ENCODE results near the gene NIPBL. TPM values are rescaled to one million over a fixed set of nuclear protein-coding genes. Genes with fewer than 3 reads are reported as not detected.
A peak's percentile ranks its signal among the peaks of the same experiment; 100 is the strongest.

NIPBL gene
- total RNA-seq, 1 donor from 2014 or later, result 35.4 TPM

DNA sequence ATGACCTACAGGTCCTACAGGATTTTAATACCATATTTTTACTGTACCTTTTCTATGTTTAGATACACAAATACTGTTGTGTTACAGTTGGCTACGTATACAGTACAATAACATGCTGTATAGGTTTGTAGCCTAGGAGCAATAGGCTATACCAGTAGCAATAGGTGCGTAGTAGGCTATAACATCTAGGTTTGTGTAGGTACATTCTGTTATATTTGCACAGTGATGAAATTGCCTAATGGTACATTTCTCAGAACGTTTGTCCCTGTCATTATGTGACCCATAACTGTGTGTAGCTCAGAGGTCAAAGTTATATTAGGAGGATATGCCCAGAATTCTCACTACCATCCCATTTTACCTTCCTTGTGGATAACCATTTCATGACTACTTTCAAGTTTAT is 59.7 kb downstream of the NIPBL start:
- no peak for ATAC-seq
- intact Hi-C loops (cut with DNase I), result no loop called here
- no peak for DNase-seq (ENCODE audit: missing footprints)

DNA sequence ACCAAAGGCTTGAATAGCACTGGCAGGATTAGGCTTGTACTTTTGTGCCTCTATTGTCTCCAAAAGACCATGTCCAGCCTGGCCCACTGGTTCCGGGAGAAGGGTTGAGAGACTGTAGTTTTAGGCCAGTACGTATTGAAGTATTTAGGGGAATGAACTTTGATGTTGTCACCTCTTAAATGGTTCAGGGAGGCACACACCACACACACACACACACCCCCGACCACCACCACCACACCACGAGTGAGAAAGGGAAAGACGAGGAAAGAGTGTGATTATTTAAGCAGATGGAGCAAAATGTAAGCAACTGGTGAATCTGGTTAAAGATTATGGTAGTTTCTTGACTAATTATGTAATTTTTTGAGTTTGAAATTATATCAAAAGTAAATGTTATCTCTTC is 61.6 kb downstream of the NIPBL start:
- DNase-seq (ENCODE audit: missing footprints) (no peak), ATAC-seq (no peak)
- intact Hi-C loops (cut with DNase I), result no loop called here

DNA sequence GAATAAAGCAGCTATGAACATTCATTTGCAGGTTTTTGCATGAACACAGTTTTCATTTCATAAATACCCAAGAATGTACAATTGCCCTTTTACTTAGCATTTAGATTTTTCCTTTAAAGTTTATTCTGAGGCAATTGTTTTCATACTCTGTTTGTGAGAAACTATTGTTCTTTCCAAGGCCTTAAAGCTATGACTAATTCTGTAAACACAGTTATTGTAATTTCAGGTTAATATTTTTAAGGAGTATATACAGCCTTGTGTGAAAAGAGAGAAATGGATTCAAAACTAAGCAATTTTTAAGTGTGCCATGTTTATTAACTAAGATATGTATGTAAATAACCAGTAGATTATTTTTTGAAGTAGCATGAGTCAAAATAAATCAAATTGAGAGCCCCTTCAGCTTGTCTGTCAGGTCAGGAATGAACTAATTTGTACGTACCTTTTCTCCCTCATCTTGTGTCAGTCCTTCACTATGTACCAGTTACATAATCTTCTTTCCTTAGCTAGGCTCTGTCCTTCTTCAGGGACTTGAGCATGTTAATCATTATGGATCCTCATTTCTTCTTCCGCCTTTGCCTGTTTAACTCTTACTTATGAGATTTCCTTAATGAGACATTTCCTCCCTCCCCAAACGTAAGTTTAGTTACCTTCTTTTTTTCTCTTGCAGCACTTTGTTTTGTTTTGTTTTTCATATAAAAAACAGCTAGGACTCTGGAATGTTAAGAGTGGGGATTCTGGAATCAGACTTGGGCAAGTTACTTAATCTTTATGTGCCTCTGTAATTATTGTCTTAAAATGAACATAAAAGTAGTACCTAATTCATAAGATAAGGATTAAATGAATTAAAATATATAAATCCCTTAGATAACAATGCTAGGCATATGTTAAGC is 63.6 kb downstream of the NIPBL start:
- ATAC-seq (no peak), DNase-seq (ENCODE audit: missing footprints) (no peak)
- intact Hi-C loops (cut with DNase I), result no loop called here

DNA sequence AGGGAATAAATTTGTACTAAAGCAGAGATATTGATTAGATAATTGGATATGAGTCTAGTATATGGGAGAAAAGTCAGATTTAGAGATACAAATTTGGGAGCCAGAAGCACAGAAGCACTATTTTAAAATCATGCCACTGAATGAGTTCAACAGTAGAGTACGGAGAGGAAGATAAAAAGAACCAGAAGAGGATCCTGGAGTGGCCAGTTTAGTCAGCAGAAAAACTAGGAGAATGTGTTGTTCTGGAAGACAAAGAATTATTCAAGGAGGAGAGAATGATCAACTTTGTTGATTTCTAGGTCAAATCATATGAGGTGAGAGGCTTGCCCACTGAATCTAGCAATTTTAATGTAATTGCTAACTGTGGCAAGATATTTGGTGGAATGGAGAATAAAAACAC is 67.0 kb downstream of the NIPBL start:
- no peak for ATAC-seq
- DNase-seq (ENCODE audit: missing footprints), result no peak
- intact Hi-C loops (cut with DNase I), result no loop called here

DNA sequence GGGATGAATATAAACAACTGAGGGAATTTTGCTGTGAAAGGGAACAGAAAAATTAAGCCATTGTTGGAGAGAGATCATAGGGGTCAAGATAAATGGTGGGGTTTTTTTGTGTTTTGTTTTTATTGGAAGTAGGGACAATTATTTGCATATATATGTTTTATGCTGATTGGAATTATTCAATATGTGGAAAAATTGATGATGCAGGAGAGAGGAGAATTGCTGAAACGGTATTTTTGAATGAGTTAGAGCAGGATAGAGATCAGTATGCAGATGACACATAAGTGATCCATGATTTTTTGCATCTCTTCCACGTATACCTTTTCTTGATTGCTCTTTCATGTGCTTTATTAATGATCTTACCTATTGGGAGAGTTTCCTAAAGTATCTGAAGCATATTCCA is 67.5 kb downstream of the NIPBL start:
- DNase-seq (ENCODE audit: missing footprints) (no peak), ATAC-seq (no peak)
- intact Hi-C loops (cut with DNase I), result loop anchor here (2.0 kb wide), 1 partner anchor 67 kb away; the partner anchor contains the start of gene NIPBL

DNA sequence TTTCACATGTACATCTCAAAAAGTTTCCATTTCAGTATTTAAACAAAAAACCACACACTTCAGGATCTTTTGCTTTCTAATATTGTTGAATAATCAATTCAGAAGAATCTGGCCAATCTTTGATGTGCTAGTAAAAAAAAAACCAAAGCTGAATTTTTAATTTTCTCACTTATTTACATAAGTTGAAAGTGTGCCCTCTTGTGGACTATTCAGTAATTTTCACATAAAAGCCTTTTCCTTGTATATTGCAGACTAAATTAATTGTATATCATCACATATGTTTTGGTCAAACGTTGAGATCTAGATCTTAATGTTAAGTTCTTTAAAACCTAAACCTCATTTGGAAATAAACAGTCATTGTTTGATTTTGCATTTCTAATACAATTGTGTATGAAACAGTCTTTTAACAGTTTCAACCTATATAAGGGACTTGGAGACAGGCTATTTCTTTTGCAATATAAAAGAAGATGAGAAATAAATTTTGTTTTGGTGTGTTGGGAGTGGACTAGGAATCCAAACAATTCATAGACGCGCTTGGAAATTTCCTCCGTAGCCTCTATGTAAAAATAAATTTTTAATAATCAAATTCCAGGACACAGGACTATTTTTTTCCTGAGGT is 68.1 kb downstream of the NIPBL start:
- ATAC-seq, result no peak
- intact Hi-C loops (cut with DNase I), result loop anchor here (2.0 kb wide), 1 partner anchor 68 kb away; the partner anchor contains the start of gene NIPBL
- DNase-seq (ENCODE audit: missing footprints), result no peak

DNA sequence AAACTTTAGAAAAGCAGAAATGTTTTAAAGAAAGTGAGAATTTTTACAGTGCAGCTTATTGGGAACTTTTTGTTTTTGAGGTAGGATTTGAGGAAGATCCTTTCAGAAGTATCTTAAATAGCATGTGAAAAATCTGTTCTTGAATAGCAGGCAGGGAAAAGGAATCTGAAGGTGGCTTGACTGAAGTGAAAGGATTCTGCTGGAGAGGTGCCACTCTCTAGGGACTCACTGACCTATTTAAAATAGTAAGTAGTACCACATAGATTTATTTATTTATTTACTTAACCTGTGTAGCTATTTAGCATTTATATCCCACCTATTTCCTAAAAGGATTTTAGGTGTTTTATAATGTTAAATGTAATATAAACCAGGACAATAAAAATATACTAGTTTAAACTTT is 69.1 kb downstream of the NIPBL start:
- ATAC-seq, result no peak
- intact Hi-C loops (cut with DNase I), result loop anchor here (2.0 kb wide), 1 partner anchor 69 kb away; the partner anchor contains the start of gene NIPBL
- DNase-seq (ENCODE audit: missing footprints), result no peak

DNA sequence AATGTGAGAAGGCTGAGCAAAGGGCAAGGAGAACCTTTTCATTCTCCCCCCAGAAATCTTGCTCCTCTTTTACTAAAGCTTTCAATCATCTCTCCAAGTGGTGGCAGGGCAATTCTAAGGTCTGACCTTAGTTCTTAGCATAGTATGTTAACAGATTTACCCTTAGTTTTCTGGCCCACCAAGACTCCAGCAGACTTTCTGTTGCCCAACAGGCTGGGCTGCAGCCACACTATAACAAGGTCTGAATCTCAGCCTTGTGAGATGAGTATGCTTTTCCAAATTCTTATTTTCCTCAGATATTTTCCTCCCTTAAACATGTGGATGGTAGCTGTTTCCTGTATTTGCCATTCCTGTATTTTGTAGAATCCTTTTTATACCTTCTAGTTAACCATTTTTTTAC is 69.5 kb downstream of the NIPBL start:
- no peak for ATAC-seq
- intact Hi-C loops (cut with DNase I), result no loop called here
- no peak for DNase-seq (ENCODE audit: missing footprints)

DNA sequence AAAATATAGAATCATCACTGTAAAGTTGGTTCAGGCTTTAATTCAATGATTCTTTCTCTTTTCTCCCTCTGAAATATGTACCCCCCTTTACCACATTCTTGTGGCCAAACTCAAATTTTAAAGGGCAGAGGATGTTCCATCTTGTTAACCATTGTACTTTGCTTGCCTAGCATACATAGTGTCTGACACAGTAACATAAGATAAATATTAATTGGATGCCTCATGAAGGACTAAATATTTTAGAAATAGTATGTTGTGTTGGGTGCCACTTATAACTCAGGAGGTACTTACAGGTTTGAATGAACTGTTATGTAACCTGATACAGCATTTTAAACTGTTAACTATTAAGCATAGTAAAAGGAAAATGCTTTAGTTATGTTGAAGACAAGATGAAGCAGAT is 71.5 kb downstream of the NIPBL start:
- ATAC-seq (no peak), DNase-seq (ENCODE audit: missing footprints) (no peak)
- intact Hi-C loops (cut with DNase I), result no loop called here

DNA sequence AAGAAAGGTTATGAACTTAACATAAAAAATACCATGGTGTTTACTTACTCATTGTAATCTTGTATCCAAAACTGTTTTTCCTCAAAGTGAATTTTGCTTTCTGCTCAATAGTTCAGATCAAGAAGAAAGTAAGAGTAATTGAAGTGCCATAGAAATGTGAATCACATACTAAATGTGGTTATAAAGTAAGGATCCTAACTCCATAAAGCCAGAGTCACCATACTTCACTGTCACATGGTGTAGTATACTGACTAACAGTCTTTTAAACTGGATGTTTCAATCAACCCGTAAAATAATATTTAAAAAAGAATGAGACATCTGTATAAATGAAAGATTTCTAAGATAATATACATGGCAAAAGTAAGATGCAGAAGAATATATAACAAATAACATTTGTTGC is 72.1 kb downstream of the NIPBL start:
- intact Hi-C loops (cut with DNase I), result no loop called here
- no peak for DNase-seq (ENCODE audit: missing footprints)
- no peak for ATAC-seq

DNA sequence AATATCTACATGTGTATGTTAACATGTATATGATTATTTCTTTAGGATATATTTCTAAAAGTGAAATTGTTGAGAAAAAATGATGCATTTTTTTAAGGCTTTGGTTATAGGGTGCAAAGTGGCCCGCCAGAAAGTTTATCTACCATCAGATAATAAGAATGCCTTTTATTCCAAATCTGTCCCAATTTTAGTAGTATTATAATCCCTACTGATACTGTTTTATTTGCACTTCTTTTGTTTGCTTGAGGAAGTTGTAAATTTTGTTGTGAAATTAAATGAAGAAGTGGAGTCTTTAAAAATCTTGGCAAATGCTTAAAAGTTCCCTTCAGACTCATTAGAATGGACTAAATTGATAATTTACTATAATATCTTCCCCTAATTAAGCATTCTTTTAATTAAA is 73.0 kb downstream of the NIPBL start:
- intact Hi-C loops (cut with DNase I), result no loop called here
- DNase-seq (ENCODE audit: missing footprints) (no peak), ATAC-seq (no peak)

DNA sequence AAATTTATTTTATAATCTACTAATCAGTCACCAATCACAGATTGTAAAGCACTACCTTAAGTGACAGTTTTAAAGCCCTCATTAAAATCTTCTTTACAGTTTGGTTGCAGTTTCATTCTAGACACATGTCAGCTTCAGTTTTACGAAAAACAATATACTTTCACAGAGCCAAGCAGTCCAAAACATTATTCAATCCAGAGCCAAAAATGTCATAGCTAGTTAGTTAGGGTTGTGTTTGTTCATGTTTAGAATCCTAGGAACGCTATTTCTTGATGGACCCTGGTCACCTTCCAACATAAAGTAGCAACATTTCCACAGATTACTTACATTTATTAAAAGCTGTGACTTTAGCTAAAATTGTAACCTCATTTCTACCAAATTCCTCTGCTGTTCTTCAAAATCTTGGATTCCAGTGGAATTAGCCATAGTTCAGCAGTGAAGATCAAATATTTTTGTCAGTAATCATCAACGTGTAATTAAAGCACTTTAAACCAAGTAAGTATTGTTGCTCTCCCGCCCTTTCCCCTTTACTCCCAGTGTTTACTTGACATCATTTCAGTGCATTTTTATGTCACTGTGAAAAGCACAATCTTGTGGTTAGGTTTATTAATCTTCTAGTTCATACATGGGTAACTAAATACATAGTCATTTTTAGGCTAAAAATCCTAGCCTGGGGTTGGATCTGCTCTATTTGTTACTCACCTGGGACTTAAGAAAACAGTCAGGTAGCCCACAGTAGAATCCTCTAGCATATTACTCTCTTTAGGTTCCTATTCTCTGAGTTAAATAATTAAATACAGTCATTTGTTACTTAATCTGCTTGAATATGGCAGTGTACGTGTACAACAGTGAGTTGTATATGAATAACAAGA is 74.3 kb downstream of the NIPBL start:
- ATAC-seq (no peak), DNase-seq (ENCODE audit: missing footprints) (no peak)
- intact Hi-C loops (cut with DNase I), result no loop called here

DNA sequence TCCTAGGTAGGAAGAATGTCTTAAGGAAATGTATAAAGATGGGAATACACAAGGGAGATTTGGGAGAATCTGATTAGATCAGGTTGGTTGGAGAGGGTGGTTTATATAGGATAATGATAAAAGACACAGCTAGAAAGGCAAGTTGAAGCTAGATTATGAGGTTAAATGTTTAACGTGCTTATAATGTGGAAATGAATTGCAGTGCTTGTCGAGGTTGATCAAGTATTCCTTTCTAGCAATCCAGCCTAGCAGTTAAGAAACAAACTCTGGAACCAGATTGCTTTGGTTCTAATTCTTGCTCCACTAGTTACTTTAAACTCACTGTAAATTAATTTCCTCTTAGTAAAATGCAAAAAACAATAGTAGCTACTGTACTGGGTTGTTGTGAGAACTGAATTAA is 76.5 kb downstream of the NIPBL start:
- intact Hi-C loops (cut with DNase I), result no loop called here
- DNase-seq (ENCODE audit: missing footprints) (no peak), ATAC-seq (no peak)

DNA sequence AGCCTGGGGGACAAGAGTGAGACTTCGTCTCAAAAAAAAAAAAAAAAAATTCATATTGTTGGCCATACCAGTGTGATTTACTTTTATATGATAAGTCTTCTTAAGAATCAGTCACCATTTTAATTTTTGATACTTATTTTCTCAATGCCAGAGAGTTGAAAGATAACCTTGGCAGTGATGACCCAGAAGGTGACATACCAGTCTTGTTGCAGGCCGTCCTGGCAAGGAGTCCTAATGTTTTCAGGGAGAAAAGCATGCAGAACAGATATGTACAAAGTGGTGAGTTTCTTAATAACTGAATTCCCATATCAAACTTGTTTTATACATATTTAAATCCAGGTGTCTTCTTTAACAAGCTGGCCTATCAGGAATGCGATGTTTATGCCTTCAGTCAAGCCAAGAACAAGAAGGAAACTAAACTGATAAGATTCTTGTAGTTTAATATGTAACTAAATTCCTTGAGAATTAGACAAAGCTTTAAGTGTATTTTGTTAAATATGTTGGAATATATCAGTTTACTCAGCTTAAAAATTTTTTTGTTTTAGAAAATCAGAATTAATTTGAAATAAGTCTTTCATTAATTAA is 81.5 kb downstream of the NIPBL start:
- intact Hi-C loops (cut with DNase I), result no loop called here
- ATAC-seq (no peak), DNase-seq (ENCODE audit: missing footprints) (no peak)

DNA sequence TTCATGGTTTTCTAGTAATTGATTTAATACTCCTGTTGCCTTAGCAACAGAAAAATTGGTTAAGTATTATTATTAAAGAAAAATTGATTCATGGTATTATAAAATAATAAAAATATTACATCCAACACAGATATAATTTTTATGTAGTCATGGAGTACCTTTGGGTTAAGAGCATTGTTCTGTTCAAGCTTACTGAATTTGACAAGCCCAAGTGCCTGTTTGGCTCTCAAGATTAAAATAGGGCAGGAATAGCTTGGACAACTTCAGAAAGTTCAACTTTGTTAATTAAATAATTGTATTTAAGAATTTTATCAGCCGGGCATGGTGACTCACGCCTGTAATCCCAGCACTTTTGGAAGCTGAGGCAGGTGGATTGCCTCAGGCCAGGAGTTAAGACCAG is 82.0 kb downstream of the NIPBL start:
- intact Hi-C loops (cut with DNase I), result no loop called here
- peak; percentile 33 for DNase-seq (ENCODE audit: missing footprints)
- no peak for ATAC-seq

DNA sequence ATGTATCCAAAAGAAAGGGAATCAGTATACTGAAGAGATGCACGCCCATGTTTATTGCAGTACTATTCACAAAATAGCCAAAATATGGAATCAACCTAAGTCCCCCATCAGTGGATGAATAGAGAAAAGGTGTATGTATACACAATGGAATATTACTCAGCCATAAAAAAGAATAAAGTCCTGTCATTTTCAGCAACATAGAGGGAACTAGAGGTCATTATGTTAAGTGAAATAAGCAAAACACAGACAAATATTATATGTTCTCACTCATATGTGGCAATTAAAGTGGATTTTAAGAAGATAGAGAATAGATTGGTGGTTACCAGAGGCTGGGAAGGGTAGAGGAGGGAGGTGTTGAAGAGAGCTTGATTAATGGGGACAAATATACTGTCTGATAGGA is 88.6 kb downstream of the NIPBL start:
- ATAC-seq (no peak), DNase-seq (ENCODE audit: missing footprints) (no peak)
- intact Hi-C loops (cut with DNase I), result no loop called here

DNA sequence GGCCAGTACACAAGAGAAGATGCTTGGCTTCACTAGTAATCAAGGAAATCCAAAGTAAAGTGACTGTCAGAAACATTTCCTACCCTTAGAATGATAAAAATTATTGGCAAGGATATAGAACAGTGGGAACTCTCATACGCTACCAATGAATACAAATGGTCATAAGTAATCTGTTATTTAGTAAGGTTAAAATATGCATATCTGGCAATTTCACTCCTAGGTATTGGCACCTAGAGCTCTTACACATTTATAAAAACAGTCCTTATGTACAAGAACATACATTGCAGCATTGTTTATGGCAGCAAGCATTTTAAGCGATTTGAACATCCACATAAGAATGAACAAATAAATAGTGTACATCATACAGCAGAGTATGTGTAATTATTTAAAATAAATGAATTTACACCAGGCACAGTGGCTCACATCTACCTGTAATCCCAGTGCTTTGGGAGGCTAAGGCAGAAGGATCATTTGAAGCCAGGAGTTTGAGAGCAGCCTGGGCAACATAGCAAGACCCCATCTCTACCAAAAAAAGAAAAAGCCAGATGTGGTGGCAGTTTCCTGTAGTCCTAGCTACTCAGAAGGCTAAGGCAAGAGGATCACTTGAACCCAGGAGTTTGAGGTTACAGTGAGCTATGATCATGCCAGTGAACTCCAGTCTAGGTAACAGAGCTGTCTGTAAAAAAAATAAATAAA is 93.3 kb downstream of the NIPBL start:
- DNase-seq (ENCODE audit: missing footprints), result no peak
- no peak for ATAC-seq
- intact Hi-C loops (cut with DNase I), result no loop called here

DNA sequence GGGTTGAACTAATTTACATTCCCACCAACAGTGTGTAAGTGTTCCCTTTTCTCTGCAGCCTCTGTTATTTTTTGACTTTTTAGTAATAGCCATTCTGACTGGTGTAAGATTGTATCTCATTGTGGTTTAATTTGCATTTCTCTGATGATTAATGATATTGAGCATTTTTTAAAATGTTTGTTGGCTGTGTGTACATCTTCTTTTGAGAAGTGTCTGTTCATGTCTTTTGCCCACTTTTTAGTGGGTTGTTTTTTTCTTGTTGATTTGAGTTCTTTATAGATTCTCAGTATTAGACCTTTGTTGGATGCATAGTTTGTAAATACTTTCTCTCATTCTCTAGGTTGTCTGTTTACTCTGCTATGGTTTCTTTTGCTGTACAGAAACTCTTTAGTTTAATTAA is 101.6 kb downstream of the NIPBL start:
- ATAC-seq, result no peak
- intact Hi-C loops (cut with DNase I), result no loop called here
- DNase-seq (ENCODE audit: missing footprints), result no peak

DNA sequence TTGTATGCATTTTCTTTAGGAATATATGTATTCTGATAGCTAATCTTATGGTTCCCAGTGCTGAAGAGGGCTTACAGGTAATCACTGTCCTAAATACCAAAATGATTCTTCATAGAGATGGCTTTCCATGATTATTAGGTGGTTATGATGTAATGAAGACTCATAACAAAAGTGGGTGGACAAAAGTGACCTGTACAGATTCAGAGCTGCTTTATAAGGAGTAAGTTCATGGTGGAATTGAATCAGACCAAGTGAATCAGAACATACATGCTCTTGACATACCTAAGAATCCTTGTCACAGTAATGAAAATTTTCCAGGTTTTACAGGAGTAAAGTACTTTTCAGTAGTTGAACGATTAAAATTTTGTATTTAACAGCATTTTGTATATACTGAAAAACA is 105.6 kb downstream of the NIPBL start:
- ATAC-seq, result no peak
- no peak for DNase-seq (ENCODE audit: missing footprints)
- intact Hi-C loops (cut with DNase I), result no loop called here
